Osteoblast (primary cell): Measurements from ENCODE around the gene CABLES1. TPM values are rescaled to one million over a fixed set of nuclear protein-coding genes. Genes with fewer than 3 reads are reported as not detected.
A peak's percentile ranks its signal among the peaks of the same experiment; 100 is the strongest.
"Not testable (repeated sequence)": the region's sequence is repeated elsewhere in the genome, so short reads cannot be mapped to it uniquely, and the experiment has no call there.

Experiments
- DNase-seq: peaks from one replicate; pipeline ENCODE4 v3.0.0; 2011; ENCODE audit warnings: low spot score, mixed read lengths; ENCODE audit not compliant: insufficient read length; ENCODE audit errors: missing footprints
- H2AFZ ChIP-seq: 2 replicates; pipeline ENCODE4 v1.6.0; 2011; ENCODE audit warnings: mild to moderate bottlenecking, low read length
- H3K27ac ChIP-seq: 2 replicates; pipeline ENCODE4 v1.5.1; 2011; ENCODE audit warnings: mild to moderate bottlenecking, low read depth, low read length, moderate library complexity
- H3K27me3 ChIP-seq: 2 replicates; pipeline ENCODE4 v1.6.0; 2012; ENCODE audit warnings: mild to moderate bottlenecking, control low read depth, inconsistent platforms, low read length, moderate library complexity; ENCODE audit not compliant: insufficient read depth
- H3K36me3 ChIP-seq: 2 replicates; pipeline ENCODE4 v1.5.1; 2011; ENCODE audit warnings: mild to moderate bottlenecking, low read length, control low read depth, moderate library complexity; ENCODE audit not compliant: insufficient read depth
- H3K4me1 ChIP-seq: 2 replicates; pipeline ENCODE4 v1.5.1; 2011; ENCODE audit warnings: mild to moderate bottlenecking, low read length, control low read depth, moderate library complexity; ENCODE audit not compliant: insufficient read depth
- H3K4me2 ChIP-seq: 2 replicates; pipeline ENCODE4 v1.6.0; 2011; ENCODE audit warnings: mild to moderate bottlenecking, low read length; ENCODE audit not compliant: insufficient read depth
- H3K4me3 ChIP-seq: fragments of 200-600 bp; sonication (generic); 3 replicates; pipeline ENCODE4 v1.5.1; 2012; ENCODE audit warnings: mild to moderate bottlenecking, low read length, inconsistent platforms; ENCODE audit not compliant: insufficient read depth
- H3K79me2 ChIP-seq: 2 replicates; pipeline ENCODE4 v1.6.0; 2012; ENCODE audit warnings: mild to moderate bottlenecking, low read length, control low read depth, inconsistent platforms; ENCODE audit not compliant: insufficient read depth
- H3K9me3 ChIP-seq: 2 replicates; pipeline ENCODE4 v1.5.1; 2011; ENCODE audit warnings: low read depth, low read length, control low read depth
- H4K20me1 ChIP-seq: 2 replicates; pipeline ENCODE4 v1.6.0; 2012; ENCODE audit warnings: mild to moderate bottlenecking, low read length, control low read depth; ENCODE audit not compliant: insufficient read depth
- total RNA-seq: library from RNA; depleted of rRNA; stranded (reverse); fragments of >200 nt; gene quantifications from 2 replicates; pipeline ENCODE4 v1.2.3, GENCODE V29; 2012
- TF ChIP-seq, protein P1 (sequence below): IDR thresholded peaks from 2 replicates; pipeline ENCODE4 v1.5.1; 2011; ENCODE audit warnings: mild to moderate bottlenecking, low read depth, low read length, moderate library complexity; ENCODE audit errors: extremely low read depth

Gene CABLES1
- total RNA-seq, 1 donor, result 13.0 TPM

DNA sequence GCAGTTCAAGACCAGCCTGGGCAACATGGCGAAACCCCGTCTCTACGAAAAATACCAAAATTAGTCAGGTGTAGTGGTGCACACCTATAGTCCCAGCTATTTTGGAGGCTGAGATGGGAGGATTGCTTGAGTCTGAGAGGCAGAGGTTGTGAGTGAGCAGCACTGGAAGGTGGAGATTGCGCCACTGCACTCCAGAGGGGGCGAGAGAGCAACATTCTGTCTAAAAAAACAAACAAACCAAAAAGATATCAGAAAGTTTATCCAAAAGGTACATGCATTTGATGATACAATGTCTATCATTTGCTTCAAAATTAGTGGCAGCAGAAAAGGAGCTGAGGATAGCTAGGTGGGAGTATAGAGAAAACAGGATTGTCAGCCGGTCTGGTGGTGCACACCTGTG, 39.8 kb upstream of the CABLES1 start:
- Histone ChIP-seq H3K4me2 (no peak overlapping the region), H3K79me2 (no peaks in the 10 kb centered on the region), H3K27ac (no peak overlapping the region), H3K27me3 (no peaks in the 10 kb centered on the region), H3K4me1 (peaks cover 6% of the 10 kb centered on the region), H3K4me3 (no peak overlapping the region), H3K9me3 (no peaks in the 10 kb centered on the region), H4K20me1 (no peaks in the 10 kb centered on the region), H2AFZ (no peak overlapping the region), H3K36me3 (no peaks in the 10 kb centered on the region)
- no peak for DNase-seq
- TF ChIP-seq, protein P1, sequence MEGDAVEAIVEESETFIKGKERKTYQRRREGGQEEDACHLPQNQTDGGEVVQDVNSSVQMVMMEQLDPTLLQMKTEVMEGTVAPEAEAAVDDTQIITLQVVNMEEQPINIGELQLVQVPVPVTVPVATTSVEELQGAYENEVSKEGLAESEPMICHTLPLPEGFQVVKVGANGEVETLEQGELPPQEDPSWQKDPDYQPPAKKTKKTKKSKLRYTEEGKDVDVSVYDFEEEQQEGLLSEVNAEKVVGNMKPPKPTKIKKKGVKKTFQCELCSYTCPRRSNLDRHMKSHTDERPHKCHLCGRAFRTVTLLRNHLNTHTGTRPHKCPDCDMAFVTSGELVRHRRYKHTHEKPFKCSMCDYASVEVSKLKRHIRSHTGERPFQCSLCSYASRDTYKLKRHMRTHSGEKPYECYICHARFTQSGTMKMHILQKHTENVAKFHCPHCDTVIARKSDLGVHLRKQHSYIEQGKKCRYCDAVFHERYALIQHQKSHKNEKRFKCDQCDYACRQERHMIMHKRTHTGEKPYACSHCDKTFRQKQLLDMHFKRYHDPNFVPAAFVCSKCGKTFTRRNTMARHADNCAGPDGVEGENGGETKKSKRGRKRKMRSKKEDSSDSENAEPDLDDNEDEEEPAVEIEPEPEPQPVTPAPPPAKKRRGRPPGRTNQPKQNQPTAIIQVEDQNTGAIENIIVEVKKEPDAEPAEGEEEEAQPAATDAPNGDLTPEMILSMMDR, result peak; percentile 8

DNA sequence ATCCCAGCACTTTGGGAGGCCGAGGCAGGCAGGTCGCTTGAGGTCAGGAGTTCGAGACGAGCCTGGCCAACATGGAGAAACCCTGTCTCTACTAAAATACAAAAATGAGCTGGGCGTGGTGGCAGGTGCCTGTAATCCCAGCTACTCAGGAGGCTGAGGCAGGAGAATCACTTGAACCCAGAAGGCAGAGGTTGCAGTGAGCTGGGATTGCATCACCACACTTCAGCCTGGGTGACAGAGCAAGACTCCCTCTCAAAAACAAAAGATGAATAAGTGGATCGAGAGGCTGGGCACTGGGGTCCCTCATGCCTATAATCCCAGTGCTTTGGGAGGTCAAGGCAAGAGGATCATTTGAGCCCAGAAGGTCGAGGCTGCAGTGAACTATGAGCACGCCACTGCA, 38.3 kb upstream of the CABLES1 start:
- not testable (repeated sequence) for H3K79me2 ChIP-seq, H3K27me3 ChIP-seq, H3K27ac ChIP-seq, H3K9me3 ChIP-seq, H3K4me3 ChIP-seq, H2AFZ ChIP-seq, DNase-seq, H3K4me2 ChIP-seq, H4K20me1 ChIP-seq, H3K4me1 ChIP-seq, H3K36me3 ChIP-seq

DNA sequence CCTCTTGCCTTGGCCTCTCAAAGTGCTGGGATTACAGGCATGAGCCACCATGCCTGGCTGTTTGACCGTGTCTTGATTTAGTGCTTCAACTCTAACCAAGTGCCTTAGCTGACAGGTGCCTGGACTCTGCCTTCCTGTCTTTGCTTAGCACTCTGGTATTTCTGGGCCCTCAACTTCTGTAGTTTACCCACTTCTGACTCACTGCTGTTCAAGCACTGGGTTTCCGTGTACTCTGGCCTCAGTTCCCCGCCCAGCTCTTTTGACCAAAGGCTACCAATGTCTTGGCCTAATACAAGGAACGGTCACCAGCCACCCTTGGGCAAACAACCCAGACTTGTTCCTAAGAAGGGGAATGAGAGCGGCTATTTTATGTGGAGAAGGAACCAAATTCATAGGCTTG, 35.7 kb upstream of the CABLES1 start:
- Histone ChIP-seq H3K27me3 (no peaks in the 10 kb centered on the region), H3K4me3 (no peak overlapping the region), H4K20me1 (no peaks in the 10 kb centered on the region), H3K4me2 (no peak overlapping the region), H2AFZ (peak overlapping the region; percentile 67), H3K27ac (peak overlapping the region; percentile 28), H3K79me2 (no peaks in the 10 kb centered on the region), H3K36me3 (no peaks in the 10 kb centered on the region), H3K4me1 (peaks cover 5% of the 10 kb centered on the region), H3K9me3 (no peaks in the 10 kb centered on the region)
- peak; percentile 69 for DNase-seq
- TF ChIP-seq, protein P1, result no peak

DNA sequence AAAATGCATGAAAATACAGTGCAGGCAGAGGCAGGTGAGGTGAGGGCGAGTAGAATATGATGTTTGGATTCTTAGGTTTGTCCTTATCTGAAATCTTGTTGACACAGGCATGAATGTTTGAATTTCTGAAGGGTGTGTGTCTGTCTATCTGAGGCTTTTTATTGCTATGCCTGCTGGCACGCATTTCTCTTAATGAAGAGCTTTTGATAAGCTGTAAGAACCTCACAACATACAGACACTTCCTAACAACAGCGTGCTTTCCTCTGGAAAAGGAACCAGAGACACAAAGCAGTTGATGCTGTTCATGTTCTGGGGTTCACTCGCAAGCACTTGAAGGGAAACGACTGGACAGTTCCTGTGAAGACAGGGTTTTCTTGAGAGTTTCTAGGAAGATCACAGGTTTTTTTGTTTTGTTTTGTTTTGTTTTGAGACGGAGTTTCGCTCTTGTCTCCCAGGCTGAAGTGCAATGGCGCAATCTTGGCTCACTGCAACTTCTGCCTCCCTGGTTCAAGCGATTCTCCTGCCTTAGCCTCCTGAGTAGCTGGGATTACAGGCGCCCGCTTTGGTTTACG, 33.3 kb upstream of the CABLES1 start:
- no peak overlapping the region for H3K27ac ChIP-seq
- no peak overlapping the region for H3K4me2 ChIP-seq

More for the DNA sequence above, 33.3 kb upstream of the CABLES1 start:
- no peak overlapping the region for H2AFZ ChIP-seq
- no peaks in the 10 kb centered on the region for H4K20me1 ChIP-seq
- H3K36me3 ChIP-seq, result no peaks in the 10 kb centered on the region
- TF ChIP-seq, protein P1, result no peak
- no peak overlapping the region for H3K4me3 ChIP-seq
- H3K9me3 ChIP-seq, result no peaks in the 10 kb centered on the region
- H3K4me1 ChIP-seq, result peaks cover 16% of the 10 kb centered on the region
- H3K79me2 ChIP-seq, result no peaks in the 10 kb centered on the region
- H3K27me3 ChIP-seq, result no peaks in the 10 kb centered on the region
- DNase-seq, result no peak
